H9 (cell line): ENCODE data around the gene PPP5C. TPM values are rescaled to one million over a fixed set of nuclear protein-coding genes. Genes with fewer than 3 reads are reported as not detected.
"Not testable (repeated sequence)": the region's sequence is repeated elsewhere in the genome, so short reads cannot be mapped to it uniquely, and the experiment has no call there.

Source experiments
- DNase-seq: peaks from one replicate; pipeline ENCODE4 v3.0.0-alpha.2; 2017
- H2AFZ ChIP-seq: one replicate; pipeline ENCODE4 v1.6.1; 2013; ENCODE audit warnings: mild to moderate bottlenecking, low read length, control low read depth, moderate library complexity
- H2AK5ac ChIP-seq: 2 replicates; pipeline ENCODE4 v1.6.1; 2013; ENCODE audit warnings: low read length, control low read depth, mixed read lengths; ENCODE audit not compliant: insufficient read length
- H2BK120ac ChIP-seq: one replicate; pipeline ENCODE4 v1.6.1; 2013; ENCODE audit warnings: low read depth, mild to moderate bottlenecking, low read length, control low read depth, inconsistent platforms; ENCODE audit not compliant: poor library complexity, severe bottlenecking
- H2BK12ac ChIP-seq: 2 replicates; pipeline ENCODE4 v1.6.1; 2013; ENCODE audit warnings: low read length, control low read depth, mixed read lengths, low read depth; ENCODE audit not compliant: insufficient read length
- H2BK15ac ChIP-seq: 2 replicates; pipeline ENCODE4 v1.6.1; 2013; ENCODE audit warnings: low read depth, low read length, control low read depth
- H2BK20ac ChIP-seq: one replicate; pipeline ENCODE4 v1.6.1; 2013; ENCODE audit warnings: low read depth, mild to moderate bottlenecking, low read length, control low read depth, inconsistent platforms; ENCODE audit not compliant: poor library complexity, severe bottlenecking
- H2BK5ac ChIP-seq: 2 replicates; pipeline ENCODE4 v1.6.1; 2013; ENCODE audit warnings: low read length, control low read depth, mixed read lengths; ENCODE audit not compliant: insufficient read length
- H3K14ac ChIP-seq: 2 replicates; pipeline ENCODE4 v1.6.1; 2013; ENCODE audit warnings: low read length, control low read depth; ENCODE audit not compliant: insufficient read depth
- H3K18ac ChIP-seq: 2 replicates; pipeline ENCODE4 v1.6.1; 2013; ENCODE audit warnings: low read depth, mild to moderate bottlenecking, mixed read lengths, low read length, control low read depth; ENCODE audit not compliant: insufficient read length
- H3K23ac ChIP-seq: 2 replicates; pipeline ENCODE4 v1.6.1; 2013; ENCODE audit warnings: low read length, control low read depth, mixed read lengths, low read depth; ENCODE audit not compliant: insufficient read length
- H3K23me2 ChIP-seq: 2 replicates; pipeline ENCODE4 v1.6.1; 2013; ENCODE audit warnings: low read depth, mild to moderate bottlenecking, mixed read lengths, low read length, control low read depth; ENCODE audit not compliant: insufficient read length, poor library complexity, severe bottlenecking
- H3K27ac ChIP-seq: 2 replicates; pipeline ENCODE4 v1.5.1; 2013; ENCODE audit warnings: low read length, control low read depth, mixed read lengths, low read depth; ENCODE audit not compliant: insufficient read length
- H3K27me3 ChIP-seq: 2 replicates; pipeline ENCODE4 v1.6.1; 2013; ENCODE audit warnings: low read length, control low read depth, inconsistent platforms; ENCODE audit not compliant: insufficient read depth
- H3K4ac ChIP-seq: 2 replicates; pipeline ENCODE4 v1.6.1; 2013; ENCODE audit warnings: low read depth, mild to moderate bottlenecking, control low read depth, inconsistent platforms, low read length, moderate library complexity
- H3K4me1 ChIP-seq: 2 replicates; pipeline ENCODE4 v1.6.1; 2013; ENCODE audit warnings: low read length, control low read depth, inconsistent platforms; ENCODE audit not compliant: insufficient read depth
- H3K4me2 ChIP-seq: 2 replicates; pipeline ENCODE4 v1.6.1; 2013; ENCODE audit warnings: low read length, control low read depth, mixed read lengths; ENCODE audit not compliant: insufficient read length, insufficient read depth
- H3K56ac ChIP-seq: 2 replicates; pipeline ENCODE4 v1.6.1; 2013; ENCODE audit warnings: low read depth, mild to moderate bottlenecking, mixed read lengths, low read length, control low read depth; ENCODE audit not compliant: insufficient read length
- H3K79me1 ChIP-seq: 2 replicates; pipeline ENCODE4 v1.6.1; 2013; ENCODE audit warnings: low read depth, mild to moderate bottlenecking, moderate library complexity, low read length, control low read depth, inconsistent platforms; ENCODE audit not compliant: insufficient read depth, poor library complexity, severe bottlenecking
- H3K79me2 ChIP-seq: 2 replicates; pipeline ENCODE4 v1.6.1; 2013; ENCODE audit warnings: low read length, control low read depth, inconsistent platforms; ENCODE audit not compliant: insufficient read depth
- H3K9ac ChIP-seq: 2 replicates; pipeline ENCODE4 v1.6.1; 2013; ENCODE audit warnings: low read length, control low read depth, mixed read lengths; ENCODE audit not compliant: insufficient read length; ENCODE audit errors: extremely low read depth
- H3K9me3 ChIP-seq: one replicate; pipeline ENCODE4 v1.6.1; 2013; ENCODE audit warnings: low read depth, low read length, inconsistent platforms; ENCODE audit not compliant: control insufficient read depth
- H3T11ph ChIP-seq: one replicate; pipeline ENCODE4 v1.6.1; 2013; ENCODE audit warnings: mild to moderate bottlenecking, low read length, control low read depth, inconsistent platforms
- H4K20me1 ChIP-seq: one replicate; pipeline ENCODE4 v1.6.1; 2013; ENCODE audit not compliant: control insufficient read depth, insufficient read length, insufficient read depth
- H4K5ac ChIP-seq: 2 replicates; pipeline ENCODE4 v1.6.1; 2013; ENCODE audit warnings: low read depth, mild to moderate bottlenecking, mixed read lengths, low read length, control low read depth; ENCODE audit not compliant: insufficient read length
- H4K8ac ChIP-seq: replicated peaks from 2 replicates; pipeline ENCODE4 v1.6.1; 2013; ENCODE audit warnings: low read length, control low read depth, mixed read lengths, low read depth; ENCODE audit not compliant: insufficient read length
- H4K91ac ChIP-seq: 2 replicates; pipeline ENCODE4 v1.6.1; 2013; ENCODE audit warnings: low read depth, mild to moderate bottlenecking, moderate library complexity, mixed read lengths, low read length, control low read depth; ENCODE audit not compliant: insufficient read length
- H3K27ac Mint-ChIP-seq, 3 experiments: 2 replicates in 2 of 3; 3 replicates in 1 of 3; pipeline ENCODE4 v1.8.0; 2020 to 2021; ENCODE audit warnings: mixed read lengths in 3 of 3, mild to moderate bottlenecking in 1 of 3, moderate library complexity in 1 of 3
- H3K27me3 Mint-ChIP-seq: 2 replicates; pipeline ENCODE4 v1.8.0; 2021; ENCODE audit warnings: low read depth, mild to moderate bottlenecking, moderate library complexity, mixed read lengths
- H3K36me3 Mint-ChIP-seq, 3 experiments: 2 replicates in 2 of 3; 3 replicates in 1 of 3; pipeline ENCODE4 v1.8.0; 2020 to 2021; ENCODE audit warnings: low read depth in 3 of 3, mixed read lengths in 3 of 3; ENCODE audit not compliant: insufficient read depth in 1 of 3
- H3K4me1 Mint-ChIP-seq, 2 experiments: 2 replicates each; pipeline ENCODE4 v1.8.0; 2020; ENCODE audit warnings: mixed read lengths in 2 of 2
- H3K4me3 Mint-ChIP-seq, 2 experiments: 2 replicates in 1 of 2; 3 replicates in 1 of 2; pipeline ENCODE4 v1.8.0; 2020 to 2021; ENCODE audit warnings: mild to moderate bottlenecking in 2 of 2, mixed read lengths in 2 of 2, moderate library complexity in 1 of 2
- H3K9me3 Mint-ChIP-seq, 2 experiments: 2 replicates in 1 of 2; 3 replicates in 1 of 2; pipeline ENCODE4 v1.8.0; 2020; ENCODE audit warnings: mild to moderate bottlenecking in 2 of 2, mixed read lengths in 2 of 2, moderate library complexity in 1 of 2
- CTCF ChIP-seq: fragments of 200-600 bp; sonication (generic); conservative IDR thresholded peaks from 3 replicates; pipeline ENCODE4 v1.8.0; 2021; ENCODE audit warnings: antibody characterized with exemption, mild to moderate bottlenecking
- WGBS: extraction: QIAGEN DNeasy Blood & Tissue Kit; methylation state at CpG from one replicate; pipeline ENCODE4 v1.1.7; 2013; ENCODE audit warnings: missing lambda C conversion rate, low lambda C conversion rate, mixed read lengths; ENCODE audit not compliant: insufficient read length; ENCODE audit errors: extremely low coverage; 5-methylcytosine and 5-hydroxymethylcytosine counted together
- total RNA-seq: library from RNA; stranded (reverse); gene quantifications from 2 replicates; pipeline ENCODE4 v1.2.1, GENCODE V29; 2021

PPP5C gene
- total RNA-seq, 1 experiment from 2014 or later = 108 TPM

- H3K9ac ChIP-seq = no peak overlapping the region
- no peak overlapping the region for H3K56ac ChIP-seq
- Mint-ChIP-seq H3K27me3 (no peaks in the 10 kb centered on the region), H3K4me3 (no peak overlapping the region), H3K36me3 (peaks cover 39 to 67% (median 64%) of the 10 kb centered on the region in 3 experiments), H3K27ac (no peak overlapping the region), H3K9me3 (peaks cover 7 to 8% of the 10 kb centered on the region in 2 experiments), H3K4me1 (no peaks in the 10 kb centered on the region)
- no peaks in the 10 kb centered on the region for H3K4me1 ChIP-seq
- H2BK20ac ChIP-seq = no peak overlapping the region
- H2BK5ac ChIP-seq = no peak overlapping the region
- H4K20me1 ChIP-seq = no peaks in the 10 kb centered on the region
- peaks cover 5% of the 10 kb centered on the region for H3K9me3 ChIP-seq
- no peak overlapping the region for H2AK5ac ChIP-seq
- H4K8ac ChIP-seq = no peak overlapping the region
- H3T11ph ChIP-seq = no peak overlapping the region
- H3K18ac ChIP-seq = no peak overlapping the region
- no peak overlapping the region for H3K4ac ChIP-seq
- no peak overlapping the region for H2BK15ac ChIP-seq
- H3K23me2 ChIP-seq = no peaks in the 10 kb centered on the region
- H3K14ac ChIP-seq = no peak overlapping the region
- H2BK120ac ChIP-seq = no peak overlapping the region
- no peak overlapping the region for H3K4me2 ChIP-seq
- H4K5ac ChIP-seq = no peak overlapping the region
- DNase-seq = no peak
- H3K79me2 ChIP-seq = no peaks in the 10 kb centered on the region
- H2BK12ac ChIP-seq = no peak overlapping the region
- H2AFZ ChIP-seq = no peak overlapping the region
- no peaks in the 10 kb centered on the region for H3K27me3 ChIP-seq
- no peak overlapping the region for H4K91ac ChIP-seq
- TF ChIP-seq CTCF = no peak
- no peaks in the 10 kb centered on the region for H3K79me1 ChIP-seq
- H3K23ac ChIP-seq = no peak overlapping the region
- H3K27ac ChIP-seq = no peak overlapping the region
- WGBS = no CpG with 5 or more reads among the region's 5 CpGs
Measured at GRCh38 chr19:46311444-46311843, 35.4 kb upstream of the PPP5C start.

- H3K4ac ChIP-seq, H3K56ac ChIP-seq, H3K4me3 Mint-ChIP-seq, H3K9me3 Mint-ChIP-seq, H4K91ac ChIP-seq, H3K4me2 ChIP-seq, H2BK120ac ChIP-seq, DNase-seq, H3K27ac ChIP-seq, H3K18ac ChIP-seq, H3K23ac ChIP-seq, H2BK20ac ChIP-seq, H2BK15ac ChIP-seq, H2BK5ac ChIP-seq, H3K27me3 Mint-ChIP-seq, H3K23me2 ChIP-seq, H3K14ac ChIP-seq, H3K79me1 ChIP-seq, H3K79me2 ChIP-seq, H4K20me1 ChIP-seq, H3K4me1 Mint-ChIP-seq, H3K27ac Mint-ChIP-seq, H2BK12ac ChIP-seq, H3K9ac ChIP-seq, H3K9me3 ChIP-seq, H3K4me1 ChIP-seq, H2AK5ac ChIP-seq, H3T11ph ChIP-seq, H4K8ac ChIP-seq, H4K5ac ChIP-seq, H2AFZ ChIP-seq, H3K27me3 ChIP-seq: not testable (repeated sequence)
- H3K36me3 Mint-ChIP-seq = peaks cover 26 to 62% (median 61%) of the 10 kb centered on the region in 3 experiments; a peak in 6 of 7 replicates
- WGBS = no CpG with 5 or more reads among the region's 14 CpGs
Measured at GRCh38 chr19:46313540-46314469, 33.1 kb upstream of the PPP5C start.
